MM.1S (cell line): ENCODE data around the gene SLC18B1.

ENCODE experiments used
- DNase-seq: peaks from one replicate; pipeline ENCODE4 v3.0.0-alpha.2; 2015
- H2AFZ ChIP-seq: fragments of 300-600 bp; sonication (generic); 2 replicates; pipeline ENCODE4 v1.6.0; 2016; ENCODE audit warnings: antibody characterized with exemption, low read length
- H3F3A ChIP-seq: fragments of 300-600 bp; sonication (generic); 2 replicates; pipeline ENCODE4 v1.6.1; 2016; ENCODE audit warnings: mild to moderate bottlenecking, antibody characterized with exemption, low read length, moderate library complexity, mixed read lengths; ENCODE audit not compliant: insufficient read depth
- H3K27ac ChIP-seq: fragments of 300-600 bp; sonication (generic); 2 replicates; pipeline ENCODE4 v1.5.1; 2016; ENCODE audit warnings: mild to moderate bottlenecking, low read length
- H3K27me3 ChIP-seq: fragments of 300-600 bp; sonication (generic); replicated peaks from 2 replicates; pipeline ENCODE4 v1.6.0; 2016; ENCODE audit warnings: low read length; ENCODE audit not compliant: insufficient read depth
- H3K36me3 ChIP-seq: fragments of 300-600 bp; sonication (generic); replicated peaks from 2 replicates; pipeline ENCODE4 v1.6.1; 2016; ENCODE audit warnings: mild to moderate bottlenecking, low read length, mixed read lengths; ENCODE audit not compliant: insufficient read depth
- H3K4me1 ChIP-seq: fragments of 300-600 bp; sonication (generic); 2 replicates; pipeline ENCODE4 v1.6.1; 2016; ENCODE audit warnings: low read length, mixed read lengths
- H3K4me2 ChIP-seq: fragments of 300-600 bp; sonication (generic); 2 replicates; pipeline ENCODE4 v1.6.0; 2016; ENCODE audit warnings: low read depth, low read length
- H3K4me3 ChIP-seq: fragments of 300-600 bp; sonication (generic); 2 replicates; pipeline ENCODE4 v1.5.1; 2016; ENCODE audit warnings: low read length, mixed read lengths
- H3K79me2 ChIP-seq: fragments of 300-600 bp; sonication (generic); 2 replicates; pipeline ENCODE4 v1.6.1; 2016; ENCODE audit warnings: mixed run types, low read length, mixed read lengths
- H3K9ac ChIP-seq: fragments of 300-600 bp; sonication (generic); 2 replicates; pipeline ENCODE4 v1.6.1; 2016; ENCODE audit warnings: low read length, mixed read lengths
- H3K9me2 ChIP-seq: fragments of 300-600 bp; sonication (generic); replicated peaks from 2 replicates; pipeline ENCODE4 v1.6.1; 2016; ENCODE audit warnings: mild to moderate bottlenecking, low read length, mixed read lengths; ENCODE audit not compliant: insufficient read depth
- H3K9me3 ChIP-seq: fragments of 300-600 bp; sonication (generic); replicated peaks from 2 replicates; pipeline ENCODE4 v1.6.1; 2016; ENCODE audit warnings: mild to moderate bottlenecking, low read length, mixed read lengths; ENCODE audit not compliant: insufficient read depth
- H4K20me1 ChIP-seq: fragments of 300-600 bp; sonication (generic); 2 replicates; pipeline ENCODE4 v1.6.1; 2016; ENCODE audit warnings: mild to moderate bottlenecking, low read length, moderate library complexity, mixed read lengths; ENCODE audit not compliant: insufficient read depth
- CTCF ChIP-seq: fragments of 300-600 bp; sonication (generic); IDR thresholded peaks from 2 replicates; pipeline ENCODE4 v1.5.1; 2016; ENCODE audit warnings: antibody characterized with exemption, low read length, mixed read lengths
- EZH2 ChIP-seq: fragments of 300-600 bp; sonication (generic); optimal IDR thresholded peaks from 2 replicates; pipeline ENCODE3; 2017; ENCODE audit warnings: low read depth, mild to moderate bottlenecking, antibody characterized with exemption, low read length, mixed read lengths
- EZH2phosphoT487 ChIP-seq: fragments of 300-600 bp; sonication (generic); IDR thresholded peaks from 2 replicates; pipeline ENCODE4 v1.6.1; 2018; ENCODE audit warnings: antibody characterized with exemption, low read length

Gene SLC18B1

DNA sequence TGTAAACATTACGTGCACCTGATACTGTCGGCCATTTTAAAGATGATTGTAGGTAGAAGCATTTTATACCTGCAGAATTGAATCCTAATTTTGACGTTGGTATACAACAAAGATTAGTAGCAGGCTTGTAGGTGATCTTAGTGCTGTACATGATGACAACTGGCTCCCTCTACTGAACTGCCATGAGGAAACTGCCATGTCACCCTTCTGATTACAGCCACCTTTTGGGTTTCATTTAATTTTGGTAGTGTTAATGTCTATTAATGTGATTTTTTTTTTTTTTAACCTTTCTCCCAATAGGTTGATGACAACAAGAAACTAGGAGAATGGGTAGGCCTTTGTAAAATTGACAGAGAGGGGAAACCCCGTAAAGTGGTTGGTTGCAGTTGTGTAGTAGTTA is 18.2 kb upstream of the SLC18B1 start:
- no peak overlapping the region for H2AFZ ChIP-seq
- no peaks in the 10 kb centered on the region for H3K9me2 ChIP-seq
- no peak for DNase-seq
- peaks cover 30% of the 10 kb centered on the region for H3K79me2 ChIP-seq
- H3K4me1 ChIP-seq: peaks cover 9% of the 10 kb centered on the region
- H3K27me3 ChIP-seq: no peaks in the 10 kb centered on the region
- no peak overlapping the region for H3K27ac ChIP-seq
- peak overlapping the region; percentile 73; the same call in 1 of the 2 replicates for H3K4me2 ChIP-seq
- no peaks in the 10 kb centered on the region for H3K9me3 ChIP-seq
- peaks cover 21% of the 10 kb centered on the region for H3K36me3 ChIP-seq
- peaks cover 78% of the 10 kb centered on the region for H3F3A ChIP-seq
- H4K20me1 ChIP-seq: peaks cover 44% of the 10 kb centered on the region
- H3K9ac ChIP-seq: no peak overlapping the region
- TF ChIP-seq CTCF (no peak), EZH2phosphoT487 (no peak), EZH2 (no peak)
- 0 out of 2 replicates have a peak overlapping the region, but pooled peaks have one; percentile 94 for H3K4me3 ChIP-seq

GRCh38 chr6:132814716-132815570 is 16.5 kb upstream of the SLC18B1 start:
- H3K9ac ChIP-seq: peak overlapping the region; percentile 90
- H3K36me3 ChIP-seq: peaks cover 21% of the 10 kb centered on the region
- H2AFZ ChIP-seq: no peak overlapping the region
- peak overlapping the region; percentile 73 for H3K4me2 ChIP-seq
- H3K9me3 ChIP-seq: no peaks in the 10 kb centered on the region
- TF ChIP-seq EZH2phosphoT487: no peak
- no peak for TF ChIP-seq EZH2
- no peak for TF ChIP-seq CTCF
- H3K4me1 ChIP-seq: peaks cover 9% of the 10 kb centered on the region
- H3K27ac ChIP-seq: peak overlapping the region; percentile 14; the same call in 1 of the 2 replicates
- peaks cover 66% of the 10 kb centered on the region for H3F3A ChIP-seq
- no peak for DNase-seq
- H4K20me1 ChIP-seq: peaks cover 39% of the 10 kb centered on the region
- peak overlapping the region; percentile 94 for H3K4me3 ChIP-seq
- no peaks in the 10 kb centered on the region for H3K9me2 ChIP-seq
- no peaks in the 10 kb centered on the region for H3K27me3 ChIP-seq
- H3K79me2 ChIP-seq: peaks cover 30% of the 10 kb centered on the region

DNA sequence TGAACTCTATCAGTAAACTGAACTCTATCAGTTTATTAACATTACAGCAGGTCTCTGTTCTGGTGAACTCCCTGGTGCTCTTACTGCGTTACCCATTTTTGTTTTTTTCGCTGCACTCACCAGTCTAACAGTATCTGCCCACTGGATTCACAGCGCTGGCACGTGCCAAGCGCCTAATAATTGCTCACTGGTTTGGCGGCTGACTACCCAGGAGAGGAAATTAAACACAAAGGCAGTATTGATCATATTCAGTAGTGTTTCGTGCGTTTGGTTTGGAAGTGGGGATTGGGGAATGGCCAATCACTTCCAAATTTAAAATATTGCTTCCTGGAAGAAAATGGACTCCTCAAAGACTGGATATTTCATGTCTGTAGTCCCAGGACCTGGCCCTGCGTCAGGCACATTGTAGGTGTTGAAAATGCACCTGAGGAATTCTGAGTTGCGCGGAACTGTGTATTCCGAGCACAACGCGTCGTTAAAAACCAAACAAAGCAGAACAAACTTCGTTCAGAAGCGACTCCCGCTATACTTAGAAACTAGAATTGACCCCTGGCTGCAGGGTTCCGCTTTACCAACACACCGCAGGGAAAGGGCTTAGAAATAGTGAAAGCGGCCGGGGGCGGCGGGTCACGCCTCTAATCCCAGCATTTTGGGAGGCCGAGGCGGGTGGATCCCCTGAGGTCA is 14.9 kb upstream of the SLC18B1 start:
- TF ChIP-seq EZH2phosphoT487: no peak
- TF ChIP-seq EZH2: no peak
- no peak for TF ChIP-seq CTCF
- Histone ChIP-seq H4K20me1 (peaks cover 30% of the 10 kb centered on the region), H3K4me3 (peak overlapping the region; percentile 94), H3K27ac (peak overlapping the region; percentile 81), H3K4me1 (peaks cover 9% of the 10 kb centered on the region), H3K4me2 (peak overlapping the region; percentile 82), H3K36me3 (peaks cover 21% of the 10 kb centered on the region), H3K9me2 (no peaks in the 10 kb centered on the region), H3K79me2 (peaks cover 30% of the 10 kb centered on the region), H2AFZ (peak overlapping the region; percentile 98), H3K9me3 (no peaks in the 10 kb centered on the region), H3K9ac (peak overlapping the region; percentile 90), H3F3A (peaks cover 51% of the 10 kb centered on the region), H3K27me3 (no peaks in the 10 kb centered on the region)
- DNase-seq: peak; percentile 61
